Keratinocyte (primary cell): ENCODE data around the gene HSF5.

Experiments used
- EZH2 ChIP-seq: IDR thresholded peaks from one replicate; pipeline ENCODE4 v1.6.1; 2012; ENCODE audit warnings: inconsistent platforms, mild to moderate bottlenecking, low read length, moderate library complexity
- TF ChIP-seq, protein P1 (sequence below), 3 experiments: IDR thresholded peaks in 1 of 3; conservative IDR thresholded peaks in 1 of 3; optimal IDR thresholded peaks in 1 of 3; 2 replicates in 2 of 3; 3 replicates in 1 of 3; pipeline versions ENCODE3 to v1.5.1; 2011; ENCODE audit warnings: low read length in 3 of 3, mild to moderate bottlenecking in 3 of 3, moderate library complexity in 2 of 3, control low read depth in 1 of 3, inconsistent platforms in 1 of 3; ENCODE audit not compliant: insufficient read depth in 2 of 3; ENCODE audit errors: extremely low read depth in 1 of 3

DNA sequence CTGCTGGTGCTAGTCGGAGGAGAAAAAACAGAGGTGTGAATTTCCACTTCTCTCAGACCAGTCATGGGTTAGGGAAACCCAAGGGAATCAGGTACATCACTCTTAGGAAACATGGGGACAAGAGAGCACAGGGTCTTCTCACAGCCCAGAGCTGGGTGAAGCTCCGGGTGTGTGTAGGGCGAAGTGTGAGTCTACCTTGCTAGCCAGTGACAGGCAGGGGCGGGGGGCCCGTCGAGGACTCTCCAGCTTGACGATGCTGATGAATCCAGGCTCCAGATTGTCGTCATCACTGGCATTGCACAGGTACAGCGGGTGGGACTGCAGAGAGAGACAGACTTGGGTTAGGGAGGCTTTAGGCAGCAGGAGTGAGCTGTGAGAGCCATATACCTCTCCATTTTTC is 117.5 kb downstream of the HSF5 start:
- TF ChIP-seq, protein P1, sequence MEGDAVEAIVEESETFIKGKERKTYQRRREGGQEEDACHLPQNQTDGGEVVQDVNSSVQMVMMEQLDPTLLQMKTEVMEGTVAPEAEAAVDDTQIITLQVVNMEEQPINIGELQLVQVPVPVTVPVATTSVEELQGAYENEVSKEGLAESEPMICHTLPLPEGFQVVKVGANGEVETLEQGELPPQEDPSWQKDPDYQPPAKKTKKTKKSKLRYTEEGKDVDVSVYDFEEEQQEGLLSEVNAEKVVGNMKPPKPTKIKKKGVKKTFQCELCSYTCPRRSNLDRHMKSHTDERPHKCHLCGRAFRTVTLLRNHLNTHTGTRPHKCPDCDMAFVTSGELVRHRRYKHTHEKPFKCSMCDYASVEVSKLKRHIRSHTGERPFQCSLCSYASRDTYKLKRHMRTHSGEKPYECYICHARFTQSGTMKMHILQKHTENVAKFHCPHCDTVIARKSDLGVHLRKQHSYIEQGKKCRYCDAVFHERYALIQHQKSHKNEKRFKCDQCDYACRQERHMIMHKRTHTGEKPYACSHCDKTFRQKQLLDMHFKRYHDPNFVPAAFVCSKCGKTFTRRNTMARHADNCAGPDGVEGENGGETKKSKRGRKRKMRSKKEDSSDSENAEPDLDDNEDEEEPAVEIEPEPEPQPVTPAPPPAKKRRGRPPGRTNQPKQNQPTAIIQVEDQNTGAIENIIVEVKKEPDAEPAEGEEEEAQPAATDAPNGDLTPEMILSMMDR (optimal IDR thresholded peaks at IDR 0.05 in 1 of 3, IDR thresholded peaks at IDR 0.05 in 1 of 3, conservative IDR thresholded peaks at IDR 0.05 in 1 of 3; ENCODE audit: extremely low read depth in 1 of 3, insufficient read depth in 2 of 3, low read length in 3 of 3), result no peak
- TF ChIP-seq EZH2, result no peak
